Measurements from ENCODE around the gene ENDOV.

Gene ENDOV

DNA sequence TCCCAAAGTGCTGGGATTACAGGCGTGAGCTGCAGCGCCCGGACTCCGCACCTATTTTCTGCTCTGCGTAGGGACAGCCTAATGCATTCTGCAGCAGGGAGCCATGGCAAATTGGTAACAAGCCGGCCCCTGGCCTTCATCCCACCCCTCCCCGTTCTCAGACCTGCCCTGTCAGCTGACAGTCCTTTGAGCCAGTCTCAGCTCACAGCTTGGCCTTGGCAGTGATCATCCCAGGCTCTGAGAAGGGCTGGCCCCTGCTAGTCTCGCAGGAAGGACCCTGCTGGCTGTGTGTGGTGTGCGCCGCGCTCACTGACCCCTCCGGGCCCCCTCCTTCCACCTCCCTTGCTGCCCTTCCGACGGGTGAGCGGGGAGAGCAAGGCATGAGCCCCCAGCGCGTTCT is 71.7 kb downstream of the ENDOV start:
- H3K9ac ChIP-seq (ENCODE audit: low read length), result no peak overlapping the region
- no peak overlapping the region for H3K27ac ChIP-seq (ENCODE audit: low read length)
- peaks cover 7% of the 10 kb centered on the region for H3K4me1 ChIP-seq (ENCODE audit: control insufficient read depth, low read depth, low read length)
- no peaks in the 10 kb centered on the region for H3K36me3 ChIP-seq (ENCODE audit: control insufficient read depth, low read depth, low read length)
- no peaks in the 10 kb centered on the region for H3K9me3 ChIP-seq (ENCODE audit: control insufficient read depth, low read depth, low read length)
- peaks cover 47% of the 10 kb centered on the region for H3K27me3 ChIP-seq (ENCODE audit: control insufficient read depth, insufficient read depth, low read length)
- no peak overlapping the region for H3K4me3 ChIP-seq (ENCODE audit: low read length)

DNA sequence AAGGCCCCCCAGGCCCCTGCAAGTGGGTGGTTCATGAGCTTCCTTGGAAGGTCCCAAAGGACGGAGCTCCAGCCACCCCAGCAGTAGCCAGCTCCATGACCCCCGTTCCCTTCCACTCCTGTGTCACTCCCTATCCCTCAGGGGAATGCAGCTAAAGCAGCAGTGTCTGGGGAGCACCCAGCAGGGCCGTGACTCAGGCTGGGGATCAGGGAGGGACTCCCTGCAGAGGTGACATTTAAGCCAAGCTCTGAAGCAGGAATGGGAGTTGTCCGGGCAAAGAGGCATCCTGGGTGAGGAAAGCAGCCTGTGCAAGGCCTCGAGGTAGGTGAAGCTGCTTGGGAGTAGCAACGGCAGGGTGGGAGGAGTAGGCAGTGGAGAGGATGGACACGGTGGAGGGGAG is 72.5 kb downstream of the ENDOV start:
- Histone ChIP-seq H3K27ac (ENCODE audit: low read length) (no peak overlapping the region), H3K36me3 (ENCODE audit: control insufficient read depth, low read depth, low read length) (no peaks in the 10 kb centered on the region), H3K4me3 (ENCODE audit: low read length) (no peak overlapping the region), H3K9ac (ENCODE audit: low read length) (no peak overlapping the region), H3K27me3 (ENCODE audit: control insufficient read depth, insufficient read depth, low read length) (peaks cover 39% of the 10 kb centered on the region), H3K9me3 (ENCODE audit: control insufficient read depth, low read depth, low read length) (no peaks in the 10 kb centered on the region), H3K4me1 (ENCODE audit: control insufficient read depth, low read depth, low read length) (peaks cover 7% of the 10 kb centered on the region)
